Loucy (cell line): ENCODE results near the gene MYO1E.

Source experiments
- CTCF ChIP-seq: fragments of 200-600 bp; sonication (generic); conservative IDR thresholded peaks from 2 replicates; pipeline ENCODE4 v1.5.1; 2014; ENCODE audit warnings: mild to moderate bottlenecking, antibody characterized with exemption, low read length
- EZH2phosphoT487 ChIP-seq: fragments of 200-600 bp; IDR thresholded peaks from 2 replicates; pipeline ENCODE4 v1.6.1; 2018; ENCODE audit warnings: antibody characterized with exemption, mild to moderate bottlenecking, moderate library complexity, borderline replicate concordance

DNA sequence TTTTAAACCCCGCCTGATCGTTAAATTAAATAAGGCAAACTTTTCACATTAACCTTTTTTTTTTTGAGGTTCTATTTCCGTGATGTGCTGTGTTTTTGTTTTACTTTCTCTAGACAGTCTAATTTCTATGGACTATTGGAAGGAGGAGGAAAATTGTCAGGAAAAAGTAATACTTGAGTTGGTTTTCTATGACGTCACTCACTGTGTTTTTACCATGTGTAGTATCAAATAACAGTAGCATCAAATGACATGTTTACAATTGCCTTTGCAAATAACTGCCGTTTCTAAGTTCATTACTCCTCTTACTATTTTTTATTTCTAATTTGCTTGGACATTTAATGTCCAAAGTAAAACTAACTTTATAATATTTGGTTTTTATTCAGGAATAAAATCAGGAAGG is 32.3 kb downstream of the MYO1E start:
- TF ChIP-seq CTCF (no peak), EZH2phosphoT487 (no peak)
